Activated CD4-positive, alpha-beta T cell treated with anti-CD3 and anti-CD28 coated beads, Interleukin-2, amount 10 ng/mL, durations not matched to agents 7 days and 5 days (primary cell): Measurements from ENCODE around the gene THPO. TPM values are rescaled to one million over a fixed set of nuclear protein-coding genes. Genes with fewer than 3 reads are reported as not detected.

Source experiments
- CTCF ChIA-PET: fragments of 350-600 bp; sonication (Branson Sonifier 250); formaldehyde crosslinking; loops from one replicate; lab custom pipeline; 2021; ENCODE audit warnings: antibody characterized with exemption; lab: Charles Lee
- POLR2A ChIA-PET: fragments of 350-600 bp; sonication (Branson Sonifier 250); formaldehyde crosslinking; loops from one replicate; lab custom pipeline; 2021; ENCODE audit warnings: antibody characterized with exemption; lab: Charles Lee
- DNase-seq: peaks from one replicate; pipeline ENCODE4 v3.0.0-alpha.2; 2020
- H3K27ac Mint-ChIP-seq: one replicate; pipeline ENCODE4 v1.8.0; 2021; ENCODE audit warnings: mild to moderate bottlenecking, moderate library complexity, mixed read lengths
- H3K27me3 Mint-ChIP-seq: one replicate; pipeline ENCODE4 v1.8.0; 2021; ENCODE audit warnings: mixed read lengths
- H3K36me3 Mint-ChIP-seq: one replicate; pipeline ENCODE4 v1.8.0; 2021; ENCODE audit warnings: low read depth, mixed read lengths
- H3K4me1 Mint-ChIP-seq: one replicate; pipeline ENCODE4 v1.8.0; 2021; ENCODE audit warnings: mixed read lengths
- H3K4me3 Mint-ChIP-seq: one replicate; pipeline ENCODE4 v1.8.0; 2021; ENCODE audit warnings: mild to moderate bottlenecking, moderate library complexity, mixed read lengths
- H3K9me3 Mint-ChIP-seq: one replicate; pipeline ENCODE4 v1.8.0; 2021; ENCODE audit warnings: mixed read lengths
- total RNA-seq, 2 experiments: library from RNA; stranded (reverse); gene quantifications; one replicate each; pipeline ENCODE4 v1.2.3, GENCODE V29; 2021

THPO gene
- total RNA-seq, 2 experiments from 2014 or later: not detected

- ChIA-PET POLR2A (no interaction called here), CTCF (no interaction called here)
- DNase-seq: no peak
- H3K9me3 Mint-ChIP-seq: no peaks in the 10 kb centered on the region
- no peak overlapping the region for H3K4me3 Mint-ChIP-seq
- H3K36me3 Mint-ChIP-seq: no peaks in the 10 kb centered on the region
- H3K27me3 Mint-ChIP-seq: peaks cover 15% of the 10 kb centered on the region
- no peak overlapping the region for H3K27ac Mint-ChIP-seq
- H3K4me1 Mint-ChIP-seq: no peaks in the 10 kb centered on the region
Observed at GRCh38 chr3:184395320-184395660, 17.3 kb upstream of the THPO start.

DNA sequence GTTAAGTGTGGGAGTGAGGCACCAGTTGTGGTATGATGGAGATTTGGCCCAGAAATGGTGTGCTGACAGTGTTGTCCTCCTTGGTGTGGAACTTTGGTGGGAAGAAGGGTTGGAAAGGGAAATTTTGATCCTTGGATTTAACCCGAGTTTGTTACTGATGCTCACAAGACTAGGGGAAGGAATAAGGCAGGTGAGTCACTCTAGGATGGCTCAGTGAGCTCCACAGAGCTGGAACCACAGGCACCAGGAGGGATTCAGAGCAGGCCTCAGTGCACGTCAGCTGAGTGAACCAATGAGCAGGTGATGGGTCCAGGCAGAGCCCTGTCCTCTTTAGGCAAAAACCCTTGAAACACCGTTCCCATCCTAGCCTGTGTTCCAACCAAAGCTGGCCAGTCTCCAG, 13.3 kb upstream of the THPO start:
- Mint-ChIP-seq H3K4me3 (no peak overlapping the region), H3K27ac (no peak overlapping the region), H3K36me3 (no peaks in the 10 kb centered on the region), H3K9me3 (no peaks in the 10 kb centered on the region), H3K27me3 (peaks cover 11% of the 10 kb centered on the region), H3K4me1 (no peaks in the 10 kb centered on the region)
- ChIA-PET CTCF (interaction anchor here (2.4 kb wide), 1 partner anchor 20 kb away, joined by 9 read pairs; no protein-coding TSS in a partner anchor), POLR2A (no interaction called here)
- no peak for DNase-seq

- Mint-ChIP-seq H3K27ac (no peak overlapping the region), H3K36me3 (no peaks in the 10 kb centered on the region), H3K4me1 (no peaks in the 10 kb centered on the region), H3K9me3 (no peaks in the 10 kb centered on the region), H3K4me3 (no peak overlapping the region), H3K27me3 (peaks cover 14% of the 10 kb centered on the region)
- POLR2A ChIA-PET: no interaction called here
- CTCF ChIA-PET: interaction anchor here (1.5 to 2.4 kb wide), 3 partner anchors 17 to 19 kb away, joined by 3 to 9 read pairs (median 6); no protein-coding TSS in a partner anchor
- no peak for DNase-seq
Observed at GRCh38 chr3:184389935-184390528, 12.0 kb upstream of the THPO start.

GRCh38 chr3:184389384-184389783, 11.4 kb upstream of the THPO start:
- H3K9me3 Mint-ChIP-seq: no peaks in the 10 kb centered on the region
- CTCF ChIA-PET: interaction anchor here (1.5 to 1.7 kb wide), 2 partner anchors 16 to 18 kb away, joined by 3 to 6 read pairs; no protein-coding TSS in a partner anchor
- H3K36me3 Mint-ChIP-seq: no peaks in the 10 kb centered on the region
- no peak overlapping the region for H3K27ac Mint-ChIP-seq
- no peak overlapping the region for H3K4me3 Mint-ChIP-seq
- no peak for DNase-seq
- POLR2A ChIA-PET: no interaction called here
- H3K4me1 Mint-ChIP-seq: no peaks in the 10 kb centered on the region
- H3K27me3 Mint-ChIP-seq: peaks cover 14% of the 10 kb centered on the region

DNA sequence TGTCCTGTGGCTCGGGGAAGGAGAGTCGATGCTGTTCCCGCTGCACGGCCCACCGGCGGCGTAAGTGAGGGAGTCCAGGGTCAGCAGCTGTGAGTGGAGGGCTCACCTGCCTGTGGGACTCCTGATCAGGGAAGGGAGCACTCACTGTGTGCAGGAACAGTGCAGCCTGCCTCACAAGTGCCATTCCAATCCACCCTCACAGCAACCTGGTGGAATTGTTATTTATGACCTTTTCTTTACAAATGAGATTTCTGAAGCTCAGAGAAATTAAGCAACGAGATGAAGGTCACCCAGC, 10.9 kb upstream of the THPO start:
- no peak overlapping the region for H3K4me3 Mint-ChIP-seq
- ChIA-PET POLR2A (no interaction called here), CTCF (interaction anchor here (0.6 to 1.7 kb wide), 2 partner anchors 17 to 98 kb away, joined by 3 to 6 read pairs; no protein-coding TSS in a partner anchor)
- H3K4me1 Mint-ChIP-seq: no peaks in the 10 kb centered on the region
- no peaks in the 10 kb centered on the region for H3K36me3 Mint-ChIP-seq
- H3K9me3 Mint-ChIP-seq: no peaks in the 10 kb centered on the region
- peaks cover 14% of the 10 kb centered on the region for H3K27me3 Mint-ChIP-seq
- H3K27ac Mint-ChIP-seq: no peak overlapping the region
- no peak for DNase-seq

- DNase-seq: no peak
- no peak overlapping the region for H3K4me3 Mint-ChIP-seq
- CTCF ChIA-PET: interaction anchor here (0.6 to 1.7 kb wide), 2 partner anchors 17 to 99 kb away, joined by 3 to 6 read pairs; no protein-coding TSS in a partner anchor
- POLR2A ChIA-PET: no interaction called here
- H3K36me3 Mint-ChIP-seq: no peaks in the 10 kb centered on the region
- H3K9me3 Mint-ChIP-seq: no peaks in the 10 kb centered on the region
- H3K4me1 Mint-ChIP-seq: no peaks in the 10 kb centered on the region
- peaks cover 14% of the 10 kb centered on the region for H3K27me3 Mint-ChIP-seq
- H3K27ac Mint-ChIP-seq: no peak overlapping the region
Observed at GRCh38 chr3:184388164-184388935, 10.3 kb upstream of the THPO start.

DNA sequence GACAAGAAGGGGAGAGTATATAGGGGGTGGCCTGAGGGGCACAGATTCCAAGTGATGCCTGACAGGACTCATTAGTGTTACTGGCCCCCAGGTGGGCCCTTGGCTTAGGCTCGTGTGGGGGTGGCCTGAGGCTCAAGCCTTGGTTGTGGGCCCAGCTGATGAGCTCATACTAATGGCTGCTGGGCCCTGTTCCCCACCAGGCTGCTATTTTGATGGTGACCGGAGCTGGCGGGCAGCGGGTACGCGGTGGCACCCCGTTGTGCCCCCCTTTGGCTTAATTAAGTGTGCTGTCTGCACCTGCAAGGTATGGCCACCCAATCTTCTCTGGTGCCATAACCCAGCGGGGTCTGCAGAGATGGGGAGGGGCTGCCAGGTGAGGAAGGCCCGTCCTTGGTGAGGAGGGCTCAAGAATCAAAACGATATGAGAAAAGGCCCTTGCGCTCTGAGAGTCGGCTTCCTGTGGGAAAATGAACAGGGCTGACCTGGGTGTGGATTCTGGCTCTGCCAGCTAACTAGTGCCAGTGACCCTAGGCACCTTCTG, 9.2 kb upstream of the THPO start:
- H3K36me3 Mint-ChIP-seq: no peaks in the 10 kb centered on the region

GRCh38 chr3:184386047-184386806, 8.2 kb upstream of the THPO start:
- POLR2A ChIA-PET: no interaction called here
- Mint-ChIP-seq H3K4me3 (no peak overlapping the region), H3K9me3 (no peaks in the 10 kb centered on the region), H3K4me1 (no peaks in the 10 kb centered on the region), H3K36me3 (no peaks in the 10 kb centered on the region), H3K27me3 (peaks cover 28% of the 10 kb centered on the region), H3K27ac (no peak overlapping the region)
- DNase-seq: no peak
- CTCF ChIA-PET: interaction anchor here (0.6 to 0.8 kb wide), 2 partner anchors 32 to 385 kb away, joined by 3 to 4 read pairs; no protein-coding TSS in a partner anchor

More for the DNA sequence above, 9.2 kb upstream of the THPO start:
- no peak overlapping the region for H3K27ac Mint-ChIP-seq
- POLR2A ChIA-PET: no interaction called here
- H3K4me1 Mint-ChIP-seq: no peaks in the 10 kb centered on the region
- peaks cover 22% of the 10 kb centered on the region for H3K27me3 Mint-ChIP-seq
- CTCF ChIA-PET: interaction anchor here (0.6 kb wide), 1 partner anchor 117 kb away, joined by 3 read pairs; no protein-coding TSS in a partner anchor
- no peak overlapping the region for H3K4me3 Mint-ChIP-seq
- no peaks in the 10 kb centered on the region for H3K9me3 Mint-ChIP-seq
- no peak for DNase-seq

DNA sequence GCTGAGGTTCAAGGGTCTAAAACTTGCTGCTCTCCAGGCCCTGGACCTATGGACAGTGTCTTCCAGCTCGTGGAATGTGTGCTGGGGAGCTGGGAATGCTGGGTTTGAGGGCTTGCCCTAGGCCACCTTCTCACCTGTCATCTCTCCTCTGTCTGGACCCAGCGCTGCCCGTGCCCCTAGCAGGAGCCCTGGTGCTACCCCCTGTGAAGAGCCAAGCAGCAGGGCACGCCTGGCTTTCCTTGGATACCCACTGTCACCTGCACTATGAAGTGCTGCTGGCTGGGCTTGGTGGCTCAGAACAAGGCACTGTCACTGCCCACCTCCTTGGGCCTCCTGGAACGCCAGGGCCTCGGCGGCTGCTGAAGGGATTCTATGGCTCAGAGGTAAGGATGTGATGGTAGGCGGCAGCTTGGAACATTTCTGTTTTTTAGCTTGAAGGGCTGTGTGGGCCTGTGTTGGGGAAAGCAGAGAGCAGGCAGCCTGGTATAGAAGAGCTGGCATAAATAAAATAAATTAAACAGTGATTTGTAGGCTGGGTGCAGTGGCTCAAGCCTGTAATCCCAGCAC, 6.9 kb upstream of the THPO start:
- H3K4me1 Mint-ChIP-seq: peaks cover 3% of the 10 kb centered on the region
- H3K36me3 Mint-ChIP-seq: no peaks in the 10 kb centered on the region
- H3K27ac Mint-ChIP-seq: no peak overlapping the region
- CTCF ChIA-PET: interaction anchor here (0.8 to 1.6 kb wide), 5 partner anchors 11 to 144 kb away, joined by 3 to 4 read pairs (median 3); no protein-coding TSS in a partner anchor
- DNase-seq: no peak
- H3K9me3 Mint-ChIP-seq: no peaks in the 10 kb centered on the region
- POLR2A ChIA-PET: no interaction called here
- H3K27me3 Mint-ChIP-seq: peaks cover 29% of the 10 kb centered on the region
- H3K4me3 Mint-ChIP-seq: no peak overlapping the region

GRCh38 chr3:184384342-184384741, 6.3 kb upstream of the THPO start:
- Mint-ChIP-seq H3K4me3 (no peak overlapping the region), H3K36me3 (no peaks in the 10 kb centered on the region), H3K4me1 (peaks cover 3% of the 10 kb centered on the region), H3K27me3 (peaks cover 31% of the 10 kb centered on the region), H3K9me3 (no peaks in the 10 kb centered on the region), H3K27ac (no peak overlapping the region)
- ChIA-PET CTCF (interaction anchor here (0.8 to 1.6 kb wide), 4 partner anchors 10 to 145 kb away, joined by 3 to 4 read pairs (median 4); no protein-coding TSS in a partner anchor), POLR2A (no interaction called here)
- no peak for DNase-seq

GRCh38 chr3:184383033-184383740, 5.2 kb upstream of the THPO start:
- no peak overlapping the region for H3K4me3 Mint-ChIP-seq
- peaks cover 2% of the 10 kb centered on the region for H3K36me3 Mint-ChIP-seq
- H3K27me3 Mint-ChIP-seq: peaks cover 42% of the 10 kb centered on the region
- ChIA-PET CTCF (interaction anchor here (1.2 to 3.9 kb wide), 2 partner anchors 11 to 12 kb away, joined by 4 to 12 read pairs; no protein-coding TSS in a partner anchor), POLR2A (no interaction called here)
- peaks cover 8% of the 10 kb centered on the region for H3K4me1 Mint-ChIP-seq
- H3K9me3 Mint-ChIP-seq: no peaks in the 10 kb centered on the region
- no peak for DNase-seq
- H3K27ac Mint-ChIP-seq: no peak overlapping the region
